Measurements from ENCODE around the gene HOMER3. TPM values are rescaled to one million over a fixed set of nuclear protein-coding genes. Genes with fewer than 3 reads are reported as not detected.

HOMER3 gene
- total RNA-seq, 1 donor from 2014 or later, result 54.8 TPM

DNA sequence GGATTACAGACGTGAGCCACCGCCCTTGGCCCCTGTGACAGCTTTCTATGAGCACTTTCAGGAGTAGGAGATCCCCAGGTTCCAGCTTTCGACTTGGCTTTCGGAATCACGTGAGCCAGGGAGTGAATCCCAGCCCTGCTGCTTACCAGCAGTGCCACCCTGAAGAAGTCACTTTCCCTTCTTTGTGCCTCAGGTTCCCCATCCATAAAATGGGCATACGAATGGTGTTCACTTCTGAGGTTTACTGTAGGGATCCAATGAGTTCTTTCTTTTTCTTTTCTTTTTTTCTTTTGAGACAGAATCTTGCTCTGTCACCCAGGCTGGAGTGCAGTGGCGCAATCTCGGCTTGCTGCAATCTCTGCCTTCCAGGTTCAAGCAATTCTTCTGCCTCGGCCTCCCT is 4.3 kb upstream of the HOMER3 start:
- peaks cover 7 to 9% (median 8%) of the 10 kb centered on the region in 3 donors for H3K4me1 ChIP-seq (ENCODE audit: control insufficient read depth in 3 of 3, insufficient read depth in 3 of 3, low read length in 3 of 3)
- no peak overlapping the region for H3K9ac ChIP-seq (ENCODE audit: low read depth in 1 of 3, low read length in 3 of 3)
- H3K27ac ChIP-seq (ENCODE audit: low read depth, low read length), result no peak overlapping the region
- no peaks in the 10 kb centered on the region for H3K9me3 ChIP-seq (ENCODE audit: control insufficient read depth in 3 of 3, low read length in 3 of 3)
- H3K27me3 ChIP-seq (ENCODE audit: control insufficient read depth in 3 of 3, insufficient read depth in 3 of 3, low read length in 3 of 3), result no peaks in the 10 kb centered on the region
- no peak overlapping the region for H3K4me3 ChIP-seq (ENCODE audit: low read length in 3 of 3)
- peaks cover 7 to 12% (median 12%) of the 10 kb centered on the region in 3 donors for H3K36me3 ChIP-seq (ENCODE audit: control insufficient read depth in 3 of 3, insufficient read depth in 3 of 3, low read length in 3 of 3)

DNA sequence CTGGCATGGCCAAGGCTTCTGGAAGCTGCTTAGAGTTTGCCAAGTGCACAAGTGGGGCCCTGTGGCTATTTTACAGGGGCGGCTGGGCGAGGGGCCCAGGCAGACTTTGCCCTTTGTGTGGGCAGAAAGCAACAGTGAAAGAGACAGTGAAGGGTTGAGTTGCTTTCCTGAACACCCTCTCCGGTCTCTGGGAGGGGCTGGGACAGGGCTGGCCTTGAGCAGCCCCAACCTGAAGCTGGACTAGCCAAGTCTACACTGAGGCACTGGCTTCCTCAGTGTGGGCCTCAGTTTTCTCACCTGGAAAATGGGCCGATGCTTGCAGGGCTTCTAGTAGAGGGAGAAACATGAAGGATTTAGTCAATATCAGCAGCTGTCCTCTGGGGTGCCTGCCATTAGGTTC is 2.4 kb upstream of the HOMER3 start:
- peaks cover 7 to 12% (median 10%) of the 10 kb centered on the region in 3 donors for H3K36me3 ChIP-seq (ENCODE audit: control insufficient read depth in 3 of 3, insufficient read depth in 3 of 3, low read length in 3 of 3)
- no peaks in the 10 kb centered on the region for H3K27me3 ChIP-seq (ENCODE audit: control insufficient read depth in 3 of 3, insufficient read depth in 3 of 3, low read length in 3 of 3)
- no peak overlapping the region for H3K27ac ChIP-seq (ENCODE audit: low read depth, low read length)
- no peak overlapping the region for H3K4me3 ChIP-seq (ENCODE audit: low read length in 3 of 3)
- H3K4me1 ChIP-seq (ENCODE audit: control insufficient read depth in 3 of 3, insufficient read depth in 3 of 3, low read length in 3 of 3), result peaks cover 18 to 23% (median 21%) of the 10 kb centered on the region in 3 donors
- no peaks in the 10 kb centered on the region for H3K9me3 ChIP-seq (ENCODE audit: control insufficient read depth in 3 of 3, low read length in 3 of 3)
- peak overlapping the region in 1 of 3 donors; percentile 16 for H3K9ac ChIP-seq (ENCODE audit: low read depth in 1 of 3, low read length in 3 of 3)

DNA sequence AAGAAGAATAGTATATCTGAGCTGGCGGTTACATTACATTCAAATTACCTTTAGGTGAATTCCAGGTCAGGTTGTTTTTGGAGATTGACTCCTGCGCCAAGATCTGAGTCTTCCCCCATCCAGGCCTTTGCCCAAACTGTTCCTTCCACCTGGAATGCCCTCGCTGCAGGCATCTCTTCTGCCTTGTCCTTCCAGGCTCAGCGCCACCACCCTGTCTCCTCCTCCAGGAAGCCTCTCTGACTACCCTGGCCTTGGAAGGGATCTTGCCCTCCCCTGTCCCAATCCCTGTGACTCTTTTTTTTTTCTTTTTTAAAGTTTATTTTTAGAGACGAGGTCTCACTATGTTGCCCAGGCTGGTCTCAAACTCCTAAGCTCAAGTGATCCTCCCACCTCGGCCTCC is 1.7 kb upstream of the HOMER3 start:
- Histone ChIP-seq H3K27ac (ENCODE audit: low read depth, low read length) (no peak overlapping the region), H3K4me3 (ENCODE audit: low read length in 3 of 3) (no peak overlapping the region), H3K9ac (ENCODE audit: low read depth in 1 of 3, low read length in 3 of 3) (no peak overlapping the region), H3K4me1 (ENCODE audit: control insufficient read depth in 3 of 3, insufficient read depth in 3 of 3, low read length in 3 of 3) (peaks cover 18 to 26% (median 21%) of the 10 kb centered on the region in 3 donors), H3K9me3 (ENCODE audit: control insufficient read depth in 3 of 3, low read length in 3 of 3) (no peaks in the 10 kb centered on the region), H3K36me3 (ENCODE audit: control insufficient read depth in 3 of 3, insufficient read depth in 3 of 3, low read length in 3 of 3) (peaks cover 11 to 13% (median 11%) of the 10 kb centered on the region in 3 donors), H3K27me3 (ENCODE audit: control insufficient read depth in 3 of 3, insufficient read depth in 3 of 3, low read length in 3 of 3) (no peaks in the 10 kb centered on the region)

DNA sequence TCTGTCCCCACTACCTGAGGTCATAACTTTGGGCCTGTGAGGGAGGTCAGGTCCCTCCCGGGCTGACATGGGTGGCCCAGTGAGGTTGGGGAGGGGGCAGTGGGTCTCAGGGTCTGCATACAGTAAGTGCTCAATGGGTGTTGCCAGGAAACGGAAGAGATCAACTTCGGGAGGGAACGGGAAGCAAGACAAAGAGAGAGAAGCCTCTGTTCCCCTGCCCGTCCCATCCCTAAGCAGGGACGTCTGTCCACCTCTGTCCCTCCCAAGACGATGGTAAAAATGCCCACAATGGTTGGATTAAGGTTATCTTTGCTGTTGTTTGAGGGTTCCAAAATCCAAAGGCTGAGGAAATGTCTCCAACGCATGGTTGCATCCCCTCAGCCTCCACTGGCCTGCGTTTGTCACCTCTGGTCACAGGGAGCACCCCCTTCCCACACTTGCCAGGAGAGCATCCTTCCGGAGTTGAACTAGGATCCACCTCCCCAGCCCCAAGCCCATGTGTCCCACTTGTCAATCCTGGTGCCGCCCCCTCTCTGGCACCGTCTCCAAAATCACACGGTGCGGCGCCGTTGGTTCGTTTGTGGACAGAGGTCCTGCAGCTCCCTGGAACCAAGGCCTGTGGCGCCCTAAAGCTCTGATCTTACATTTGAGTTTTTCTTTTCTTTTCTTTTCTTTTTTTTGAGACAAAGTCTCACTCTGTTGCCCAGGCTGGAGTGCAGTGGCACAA is 774 bp upstream of the HOMER3 start:
- Histone ChIP-seq H3K27me3 (ENCODE audit: control insufficient read depth in 3 of 3, insufficient read depth in 3 of 3, low read length in 3 of 3) (no peaks in the 10 kb centered on the region), H3K36me3 (ENCODE audit: control insufficient read depth in 3 of 3, insufficient read depth in 3 of 3, low read length in 3 of 3) (peaks cover 10 to 13% (median 12%) of the 10 kb centered on the region in 3 donors), H3K9me3 (ENCODE audit: control insufficient read depth in 3 of 3, low read length in 3 of 3) (no peaks in the 10 kb centered on the region), H3K4me1 (ENCODE audit: control insufficient read depth in 3 of 3, insufficient read depth in 3 of 3, low read length in 3 of 3) (peaks cover 18 to 26% (median 21%) of the 10 kb centered on the region in 3 donors), H3K27ac (ENCODE audit: low read depth, low read length) (peak overlapping the region; percentile 60), H3K9ac (ENCODE audit: low read depth in 1 of 3, low read length in 3 of 3) (peak overlapping the region in 1 of 3 donors; percentile 75), H3K4me3 (ENCODE audit: low read length in 3 of 3) (peak overlapping the region; percentile 52 to 68 (median 57))

DNA sequence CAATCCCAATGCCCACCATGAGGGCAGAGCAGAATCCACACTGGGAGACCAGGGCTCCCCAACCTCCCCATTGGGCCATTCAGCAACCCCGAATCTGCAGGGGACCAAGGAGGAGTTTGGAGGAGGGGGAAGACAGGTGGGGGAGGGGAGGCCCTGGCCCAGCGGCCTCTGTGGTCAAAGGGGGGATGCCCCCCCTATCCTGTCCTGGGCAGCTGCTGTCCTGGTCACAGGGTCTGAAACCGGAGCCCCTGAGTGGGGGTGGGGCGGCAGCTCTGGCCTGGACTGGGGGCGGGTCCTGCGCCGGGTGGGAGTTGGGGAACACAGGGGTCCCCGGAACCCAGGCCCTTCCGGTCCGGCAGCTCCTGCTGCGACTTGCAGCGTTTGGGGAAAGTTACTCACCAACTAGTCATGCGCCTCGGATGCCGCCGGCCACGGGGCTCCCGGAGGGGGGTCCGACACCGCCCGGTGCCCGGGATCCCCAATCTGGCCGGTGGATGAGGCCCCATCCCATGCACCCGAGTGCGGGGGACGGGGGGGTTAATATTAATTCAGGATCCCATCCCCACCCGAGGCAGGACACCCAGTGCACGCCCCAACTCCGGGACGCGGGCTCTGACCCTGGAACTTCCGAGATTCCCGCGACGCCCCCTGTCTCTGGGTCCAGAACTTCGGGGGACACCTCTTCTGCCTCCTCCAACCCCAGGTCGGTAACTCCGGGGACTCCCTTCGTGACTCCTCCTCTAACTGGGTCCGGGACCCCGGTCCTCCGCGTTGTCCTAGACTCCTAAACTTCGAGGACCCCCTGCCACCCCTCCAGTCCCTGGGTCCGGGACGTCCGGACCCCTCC is 872 bp downstream of the HOMER3 start:
- peak overlapping the region; percentile 86 to 94 (median 88) for H3K9ac ChIP-seq (ENCODE audit: low read depth in 1 of 3, low read length in 3 of 3)
- H3K4me3 ChIP-seq (ENCODE audit: low read length in 3 of 3), result peak overlapping the region; percentile 81 to 86 (median 82)
- peak overlapping the region; percentile 92 for H3K27ac ChIP-seq (ENCODE audit: low read depth, low read length)
- peaks cover 18 to 26% (median 21%) of the 10 kb centered on the region in 3 donors for H3K4me1 ChIP-seq (ENCODE audit: control insufficient read depth in 3 of 3, insufficient read depth in 3 of 3, low read length in 3 of 3)
- no peaks in the 10 kb centered on the region for H3K9me3 ChIP-seq (ENCODE audit: control insufficient read depth in 3 of 3, low read length in 3 of 3)
- peaks cover 6 to 7% (median 7%) of the 10 kb centered on the region in 3 donors for H3K36me3 ChIP-seq (ENCODE audit: control insufficient read depth in 3 of 3, insufficient read depth in 3 of 3, low read length in 3 of 3)
- H3K27me3 ChIP-seq (ENCODE audit: control insufficient read depth in 3 of 3, insufficient read depth in 3 of 3, low read length in 3 of 3), result no peaks in the 10 kb centered on the region

DNA sequence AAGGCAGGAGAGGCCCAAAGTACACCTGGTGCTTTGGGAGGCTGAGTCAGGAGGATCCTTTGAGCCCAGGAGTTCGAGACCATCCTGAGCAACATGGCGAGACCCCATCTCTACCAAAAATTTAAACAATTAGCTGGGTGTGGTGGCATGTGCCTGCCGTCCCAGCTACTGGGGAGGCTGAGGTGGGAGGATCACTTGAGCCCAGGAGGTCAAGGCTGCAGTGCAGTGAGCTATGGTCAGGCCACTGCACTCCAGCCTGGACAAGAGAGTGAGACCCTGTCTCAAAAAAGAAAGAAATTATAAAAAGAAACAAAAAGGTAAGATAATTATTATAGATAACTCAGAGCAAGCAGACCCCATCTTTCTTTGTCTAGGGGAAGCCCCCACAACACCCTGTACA is 1.9 kb downstream of the HOMER3 start:
- no peaks in the 10 kb centered on the region for H3K27me3 ChIP-seq (ENCODE audit: control insufficient read depth in 3 of 3, insufficient read depth in 3 of 3, low read length in 3 of 3)
- H3K9me3 ChIP-seq (ENCODE audit: control insufficient read depth in 3 of 3, low read length in 3 of 3), result no peaks in the 10 kb centered on the region
- peak overlapping the region; percentile 92 for H3K27ac ChIP-seq (ENCODE audit: low read depth, low read length)
- peaks cover 18 to 26% (median 21%) of the 10 kb centered on the region in 3 donors for H3K4me1 ChIP-seq (ENCODE audit: control insufficient read depth in 3 of 3, insufficient read depth in 3 of 3, low read length in 3 of 3)
- peaks cover 11 to 13% (median 11%) of the 10 kb centered on the region in 3 donors for H3K36me3 ChIP-seq (ENCODE audit: control insufficient read depth in 3 of 3, insufficient read depth in 3 of 3, low read length in 3 of 3)
- peak overlapping the region; percentile 81 to 86 (median 82) for H3K4me3 ChIP-seq (ENCODE audit: low read length in 3 of 3)
- H3K9ac ChIP-seq (ENCODE audit: low read depth in 1 of 3, low read length in 3 of 3), result peak overlapping the region in 2 of 3 donors; percentile 88 to 94

DNA sequence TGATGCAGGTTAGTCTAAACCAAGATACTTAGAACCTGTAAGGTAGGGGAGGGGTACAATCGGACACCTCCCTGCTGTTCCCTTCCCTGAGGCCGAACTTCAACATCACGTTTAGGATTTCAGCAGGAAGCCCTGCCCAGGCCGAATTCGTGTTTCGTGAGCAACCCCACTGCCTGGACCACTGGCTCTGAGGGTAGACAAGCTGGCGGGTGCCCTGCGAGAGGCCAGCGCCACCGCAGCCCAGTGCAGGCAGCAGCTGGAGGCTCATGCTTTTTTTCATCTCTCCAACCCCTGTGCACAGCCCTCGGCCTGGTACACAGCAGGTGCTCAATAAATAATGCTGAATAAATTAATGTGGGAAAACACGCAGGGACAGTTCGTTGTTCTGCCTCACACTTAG is 7.7 kb downstream of the HOMER3 start:
- Histone ChIP-seq H3K27me3 (ENCODE audit: control insufficient read depth in 3 of 3, insufficient read depth in 3 of 3, low read length in 3 of 3) (no peaks in the 10 kb centered on the region), H3K36me3 (ENCODE audit: control insufficient read depth in 3 of 3, insufficient read depth in 3 of 3, low read length in 3 of 3) (peaks cover 38 to 40% (median 39%) of the 10 kb centered on the region in 3 donors), H3K27ac (ENCODE audit: low read depth, low read length) (no peak overlapping the region), H3K4me3 (ENCODE audit: low read length in 3 of 3) (no peak overlapping the region), H3K4me1 (ENCODE audit: control insufficient read depth in 3 of 3, insufficient read depth in 3 of 3, low read length in 3 of 3) (peaks cover 0 to 1% (median 0%) of the 10 kb centered on the region in 3 donors), H3K9ac (ENCODE audit: low read depth in 1 of 3, low read length in 3 of 3) (no peak overlapping the region), H3K9me3 (ENCODE audit: control insufficient read depth in 3 of 3, low read length in 3 of 3) (no peaks in the 10 kb centered on the region)

DNA sequence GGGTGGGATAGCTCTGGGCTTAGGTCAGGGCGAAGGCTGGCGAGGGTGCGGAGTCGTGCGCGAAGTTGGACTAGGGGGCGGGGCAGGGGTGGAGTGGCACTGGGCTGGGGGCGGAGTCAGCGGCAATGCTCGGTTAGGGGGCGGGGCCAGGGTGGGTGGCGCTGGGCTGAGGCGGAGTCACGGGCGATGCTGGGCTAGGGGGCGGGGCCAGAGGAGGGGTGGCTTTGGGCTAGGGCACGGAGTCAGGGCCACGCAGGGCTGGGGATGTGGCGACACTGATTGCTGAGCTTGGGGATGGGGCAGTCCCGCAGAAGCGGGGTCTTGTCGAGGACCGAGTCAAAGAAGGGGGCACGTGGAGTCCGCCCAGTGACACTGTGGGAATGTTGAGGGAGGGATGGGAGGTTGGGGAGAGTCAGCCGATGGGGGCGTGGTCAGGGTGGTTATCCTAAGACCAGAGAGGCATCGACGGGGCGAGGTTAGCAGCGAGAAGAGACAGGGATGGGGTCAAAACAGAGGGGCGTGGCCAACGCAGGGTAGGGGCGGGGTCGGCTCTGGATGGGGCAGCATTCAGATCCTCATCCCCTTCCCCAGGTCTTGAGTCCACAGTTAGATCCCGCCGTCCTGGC is 8.7 kb downstream of the HOMER3 start:
- Histone ChIP-seq H3K36me3 (ENCODE audit: control insufficient read depth in 3 of 3, insufficient read depth in 3 of 3, low read length in 3 of 3) (peaks cover 40 to 44% (median 43%) of the 10 kb centered on the region in 3 donors), H3K9me3 (ENCODE audit: control insufficient read depth in 3 of 3, low read length in 3 of 3) (no peaks in the 10 kb centered on the region), H3K27me3 (ENCODE audit: control insufficient read depth in 3 of 3, insufficient read depth in 3 of 3, low read length in 3 of 3) (no peaks in the 10 kb centered on the region), H3K9ac (ENCODE audit: low read depth in 1 of 3, low read length in 3 of 3) (no peak overlapping the region), H3K4me1 (ENCODE audit: control insufficient read depth in 3 of 3, insufficient read depth in 3 of 3, low read length in 3 of 3) (no peaks in the 10 kb centered on the region), H3K4me3 (ENCODE audit: low read length in 3 of 3) (no peak overlapping the region), H3K27ac (ENCODE audit: low read depth, low read length) (no peak overlapping the region)

DNA sequence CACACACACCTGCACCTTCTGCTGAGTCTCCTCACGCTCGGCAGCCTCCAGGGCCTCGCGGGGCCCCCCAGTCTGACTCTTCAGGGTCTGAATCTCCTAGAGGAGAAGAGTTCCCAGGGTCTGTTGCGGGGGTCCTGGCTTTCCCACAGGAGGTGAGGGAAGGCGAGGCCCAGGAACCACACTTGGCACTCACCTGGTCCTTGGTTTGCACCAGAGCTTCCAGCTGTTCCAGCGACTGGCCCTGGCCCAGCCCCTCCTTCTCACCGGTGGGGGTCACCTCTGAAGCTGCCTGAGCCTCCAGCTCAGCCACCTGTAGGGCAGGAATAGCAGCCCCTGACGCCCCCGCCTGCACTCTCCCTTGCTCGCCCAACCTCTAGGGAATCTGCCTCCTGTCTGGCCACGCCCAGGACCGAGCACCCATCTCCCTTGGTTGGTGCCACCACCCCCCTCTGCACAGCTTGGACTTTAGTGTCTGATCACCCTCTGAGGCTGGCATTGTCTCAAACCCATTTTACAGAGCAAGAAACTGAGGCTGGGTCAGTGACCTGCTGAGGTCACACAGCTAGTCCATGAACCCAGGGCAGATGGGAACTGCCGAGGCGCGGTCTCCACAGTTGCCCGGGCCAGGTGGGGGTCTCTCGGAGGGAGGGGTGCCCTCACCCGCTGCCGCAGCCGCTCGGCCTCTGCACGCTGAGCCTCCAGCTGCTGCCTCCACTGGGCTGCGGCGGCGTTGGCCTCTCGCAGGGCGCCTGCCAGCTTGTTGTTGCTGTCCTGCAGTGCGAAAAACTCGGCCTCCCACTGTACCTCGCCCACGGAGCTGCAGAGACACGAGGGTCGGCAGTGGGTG is 9.5 kb downstream of the HOMER3 start:
- H3K4me1 ChIP-seq (ENCODE audit: control insufficient read depth in 3 of 3, insufficient read depth in 3 of 3, low read length in 3 of 3), result no peaks in the 10 kb centered on the region
- no peak overlapping the region for H3K27ac ChIP-seq (ENCODE audit: low read depth, low read length)
- H3K4me3 ChIP-seq (ENCODE audit: low read length in 3 of 3), result no peak overlapping the region
- H3K9ac ChIP-seq (ENCODE audit: low read depth in 1 of 3, low read length in 3 of 3), result no peak overlapping the region
- H3K36me3 ChIP-seq (ENCODE audit: control insufficient read depth in 3 of 3, insufficient read depth in 3 of 3, low read length in 3 of 3), result peaks cover 40 to 47% (median 46%) of the 10 kb centered on the region in 3 donors
- no peaks in the 10 kb centered on the region for H3K9me3 ChIP-seq (ENCODE audit: control insufficient read depth in 3 of 3, low read length in 3 of 3)
- H3K27me3 ChIP-seq (ENCODE audit: control insufficient read depth in 3 of 3, insufficient read depth in 3 of 3, low read length in 3 of 3), result no peaks in the 10 kb centered on the region

All from skeletal muscle tissue (tissue), 4 donors.